GM18858 (cell line): ENCODE measurements around the gene WDR70.
"Not testable (repeated sequence)": the region's sequence is repeated elsewhere in the genome, so short reads cannot be mapped to it uniquely, and the experiment has no call there.

Experiments used
- ATAC-seq: cut with Tn5 transposase; IDR thresholded peaks from one replicate; pipeline ENCODE4 v1.9.1; 2021; ENCODE audit not compliant: unreplicated experiment

Gene WDR70

DNA sequence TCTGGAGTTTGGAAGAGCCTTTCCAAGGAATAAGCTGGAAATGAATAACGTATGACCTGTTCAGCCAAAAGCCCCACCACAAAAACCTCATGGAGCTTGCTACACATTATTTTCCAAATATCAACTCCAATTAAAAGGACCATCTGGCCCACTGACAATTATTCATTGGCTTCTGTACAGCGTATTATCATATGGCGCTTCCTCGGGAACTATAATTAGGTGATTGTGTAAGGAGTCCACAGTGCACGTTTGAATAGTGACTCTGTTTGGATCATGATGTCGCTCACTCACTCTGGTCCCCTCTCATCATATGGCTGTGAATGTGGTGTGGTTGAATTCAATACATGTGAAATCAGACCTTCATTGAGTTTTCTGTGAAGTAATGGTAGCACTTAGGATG, 408.6 kb downstream of the WDR70 start:
- no peak for ATAC-seq

DNA sequence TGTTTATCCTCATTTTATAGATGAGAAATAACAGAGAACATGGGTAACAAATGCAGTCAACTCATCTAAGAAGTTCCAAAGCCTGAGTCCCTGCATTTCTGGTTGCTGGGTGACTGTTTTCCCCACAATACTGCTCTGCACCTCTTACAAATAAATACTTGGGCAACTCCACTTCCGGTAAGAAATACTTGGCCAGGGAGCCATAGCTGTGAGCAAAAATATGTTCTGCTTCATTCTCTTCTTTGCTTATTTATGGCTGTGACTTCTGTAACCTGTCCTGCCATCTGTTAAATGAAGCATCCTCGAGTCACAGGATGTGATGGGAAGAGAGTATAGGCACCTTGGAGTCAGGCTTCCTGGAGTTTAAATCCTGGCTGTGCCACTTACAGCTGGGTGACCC, 410.9 kb downstream of the WDR70 start:
- ATAC-seq = no peak

DNA sequence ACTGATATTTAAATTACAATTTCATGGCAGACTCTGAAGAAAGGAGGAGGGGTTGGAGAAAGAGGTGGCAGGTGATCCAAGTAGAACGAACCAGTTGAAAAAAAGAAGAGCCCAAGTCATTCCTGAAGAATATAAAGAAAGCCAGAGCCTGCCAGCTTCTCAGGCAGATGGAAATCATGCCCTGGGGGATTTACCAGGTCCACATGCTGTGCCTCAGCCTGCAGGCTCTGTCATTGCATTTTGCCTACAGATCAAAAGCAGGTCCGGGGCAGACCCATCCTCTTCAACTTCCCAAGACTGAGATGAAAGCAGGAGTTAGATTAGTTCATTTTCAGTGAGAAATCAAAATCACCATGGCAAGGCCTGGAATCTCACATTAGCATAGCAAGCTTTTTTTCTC, 412.2 kb downstream of the WDR70 start:
- ATAC-seq = no peak

DNA sequence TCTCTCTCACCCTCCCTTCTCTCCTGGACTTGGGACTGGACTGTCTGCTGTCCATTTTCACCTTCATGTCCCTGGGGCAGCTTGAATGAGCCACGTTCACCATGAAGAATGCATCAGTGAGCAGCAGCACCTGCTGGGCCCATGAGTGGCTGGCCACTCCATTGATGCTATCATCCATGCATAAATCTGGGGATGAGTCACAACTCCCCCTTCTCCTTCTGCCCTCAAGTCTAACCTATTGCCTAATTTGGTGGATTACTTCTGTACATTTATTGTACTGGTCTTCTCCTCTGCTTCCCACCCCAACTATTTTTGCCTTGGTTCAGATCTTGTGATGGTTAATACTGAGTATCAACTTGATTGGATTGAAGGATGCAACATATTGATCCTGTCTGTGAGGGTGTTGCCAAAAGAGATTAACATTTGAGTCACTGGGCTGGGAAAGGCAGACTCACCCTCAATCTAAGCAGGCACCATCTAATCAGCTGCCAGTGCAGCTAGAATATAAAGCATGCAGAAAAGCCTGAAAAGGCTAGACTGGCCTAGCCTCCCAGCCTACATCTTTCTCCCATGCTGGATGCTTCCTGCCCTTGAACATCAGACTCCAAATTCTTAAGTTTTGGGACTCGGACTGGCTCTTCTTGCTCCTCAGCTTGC, 414.0 kb downstream of the WDR70 start:
- ATAC-seq = no peak

DNA sequence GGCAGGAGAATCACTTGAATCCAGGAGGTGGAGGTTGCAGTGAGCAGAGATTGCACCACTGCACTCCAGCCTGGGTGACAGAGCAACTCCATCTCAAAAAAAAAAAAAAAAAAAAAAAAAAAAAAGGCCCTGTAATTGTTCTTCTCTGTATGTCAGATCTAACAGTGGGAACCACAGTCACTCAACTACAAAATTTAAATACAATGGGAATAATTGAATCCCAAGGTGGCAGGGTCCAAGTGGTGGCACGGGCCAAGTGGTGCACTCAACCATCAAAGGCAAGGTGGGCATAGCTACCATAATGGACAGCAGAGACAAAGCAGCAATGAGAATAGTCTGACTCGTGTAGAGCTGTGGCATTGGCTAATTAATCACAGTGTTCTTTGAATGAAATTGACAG, 416.2 kb downstream of the WDR70 start:
- ATAC-seq = not testable (repeated sequence)

DNA sequence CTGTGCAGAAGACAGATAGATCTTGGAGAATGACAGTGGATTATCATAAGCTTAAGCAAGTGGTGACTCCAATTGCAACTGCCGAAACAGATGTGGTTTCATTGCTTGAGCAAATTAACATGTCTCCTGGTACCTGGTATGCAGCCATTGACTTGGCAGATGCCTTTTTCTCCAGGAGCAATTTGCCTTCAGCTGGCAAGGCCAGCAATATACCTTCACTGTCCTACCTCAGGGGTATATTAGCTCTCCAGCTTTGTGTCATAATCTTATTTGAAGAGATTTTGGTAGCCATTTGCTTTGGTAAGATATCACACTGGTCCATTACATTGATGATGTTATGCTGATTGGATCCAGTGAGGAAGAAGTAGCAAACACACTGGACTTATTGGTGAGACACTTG, 417.3 kb downstream of the WDR70 start:
- not testable (repeated sequence) for ATAC-seq

DNA sequence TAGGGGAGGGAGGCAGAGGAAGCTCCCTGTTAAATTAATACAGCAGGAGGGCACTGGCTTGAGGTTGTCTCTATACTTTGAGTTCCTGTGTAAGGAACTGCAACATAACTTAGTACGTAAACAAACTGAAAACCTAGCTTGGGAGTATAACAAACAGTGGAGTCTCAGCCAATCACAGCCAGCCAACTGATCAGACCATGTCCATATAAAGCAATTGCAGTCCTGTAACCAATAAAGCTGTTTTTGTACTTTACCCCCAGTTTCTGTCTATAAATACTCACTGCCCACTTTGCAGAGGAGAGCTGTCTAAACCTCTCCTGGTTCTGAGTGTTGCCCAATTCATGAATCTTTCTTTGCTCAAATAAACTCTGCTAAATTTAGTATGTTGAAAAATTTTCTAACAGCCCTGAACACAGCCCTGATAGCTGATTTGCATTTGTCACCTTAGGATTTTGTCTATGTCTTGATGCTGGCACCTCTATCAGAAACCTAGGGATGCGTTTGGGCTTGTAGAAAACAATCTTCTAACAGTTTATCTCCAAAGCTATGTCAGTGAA, 420.8 kb downstream of the WDR70 start:
- no peak for ATAC-seq

DNA sequence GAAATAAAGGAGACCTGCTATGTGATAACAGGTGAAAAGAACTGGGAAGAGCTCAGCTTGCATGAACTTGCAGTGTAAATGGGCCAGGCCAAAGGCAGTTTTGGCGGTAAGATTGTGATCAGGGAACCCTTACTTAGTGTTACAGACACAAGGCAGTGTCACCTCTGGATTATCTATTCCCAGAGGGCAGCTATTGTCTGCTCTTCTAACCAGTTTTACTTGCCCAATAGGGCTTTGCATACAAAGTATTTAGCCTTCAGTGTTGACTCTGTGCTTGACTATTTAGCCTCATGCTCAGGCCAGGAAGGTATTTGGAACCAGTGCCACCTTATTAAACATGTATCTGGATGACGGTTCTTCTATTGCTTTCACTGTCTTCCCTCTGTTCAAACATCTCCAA, 422.4 kb downstream of the WDR70 start:
- ATAC-seq = no peak
